Osteocyte (in vitro differentiated cells): ENCODE measurements around the gene DOCK2. TPM values are rescaled to one million over a fixed set of nuclear protein-coding genes. Genes with fewer than 3 reads are reported as not detected.

Experiments used
- DNase-seq: peaks from one replicate; pipeline ENCODE4 v3.0.0; 2021; ENCODE audit warnings: mixed read lengths; ENCODE audit not compliant: unreplicated experiment; ENCODE audit errors: extremely low spot score
- H3K27ac Mint-ChIP-seq: one replicate; pipeline ENCODE4 v1.8.0; 2021; ENCODE audit warnings: mild to moderate bottlenecking, mixed read lengths; ENCODE audit not compliant: unreplicated experiment
- H3K27me3 Mint-ChIP-seq: one replicate; pipeline ENCODE4 v1.8.0; 2021; ENCODE audit warnings: mixed read lengths; ENCODE audit not compliant: unreplicated experiment
- H3K36me3 Mint-ChIP-seq: one replicate; pipeline ENCODE4 v1.8.0; 2021; ENCODE audit warnings: mixed read lengths; ENCODE audit not compliant: unreplicated experiment
- H3K4me1 Mint-ChIP-seq: one replicate; pipeline ENCODE4 v1.8.0; 2021; ENCODE audit warnings: mixed read lengths; ENCODE audit not compliant: unreplicated experiment
- H3K4me3 Mint-ChIP-seq: one replicate; pipeline ENCODE4 v1.8.0; 2021; ENCODE audit warnings: mild to moderate bottlenecking, moderate library complexity, mixed read lengths; ENCODE audit not compliant: unreplicated experiment
- H3K9me3 Mint-ChIP-seq: one replicate; pipeline ENCODE4 v1.8.0; 2021; ENCODE audit warnings: mixed read lengths; ENCODE audit not compliant: unreplicated experiment
- CTCF ChIP-seq: fragments of 200-600 bp; sonication (generic); IDR thresholded peaks from 2 replicates; pipeline ENCODE4 v1.5.0; 2021; ENCODE audit warnings: antibody characterized with exemption, mild to moderate bottlenecking, moderate library complexity
- total RNA-seq: library from RNA; stranded (reverse); gene quantifications from 2 replicates; pipeline ENCODE4 v1.2.1, GENCODE V29; 2021

DOCK2 gene
- total RNA-seq, 1 donor from 2014 or later = 11.6 TPM

- Mint-ChIP-seq H3K36me3 (no peaks in the 10 kb centered on the region), H3K27ac (no peak overlapping the region), H3K4me3 (no peak overlapping the region), H3K4me1 (peaks cover 16% of the 10 kb centered on the region), H3K9me3 (no peaks in the 10 kb centered on the region), H3K27me3 (no peaks in the 10 kb centered on the region)
- no peak for TF ChIP-seq CTCF
- no peak for DNase-seq
These were observed 306.0 kb downstream of the DOCK2 start for GRCh38 chr5:169943026-169943425.

- Mint-ChIP-seq H3K27ac (no peak overlapping the region), H3K4me3 (no peak overlapping the region), H3K9me3 (no peaks in the 10 kb centered on the region), H3K36me3 (no peaks in the 10 kb centered on the region), H3K27me3 (no peaks in the 10 kb centered on the region), H3K4me1 (peaks cover 16% of the 10 kb centered on the region)
- no peak for DNase-seq
- TF ChIP-seq CTCF = no peak
These were observed 307.0 kb downstream of the DOCK2 start for GRCh38 chr5:169944115-169944514.

- no peak overlapping the region for H3K4me3 Mint-ChIP-seq
- no peaks in the 10 kb centered on the region for H3K27me3 Mint-ChIP-seq
- H3K36me3 Mint-ChIP-seq = no peaks in the 10 kb centered on the region
- H3K4me1 Mint-ChIP-seq = peaks cover 16% of the 10 kb centered on the region
- no peaks in the 10 kb centered on the region for H3K9me3 Mint-ChIP-seq
- DNase-seq = no peak
- no peak for TF ChIP-seq CTCF
- H3K27ac Mint-ChIP-seq = peak overlapping the region; percentile 82
These were observed 308.0 kb downstream of the DOCK2 start for GRCh38 chr5:169944922-169945680.

GRCh38 chr5:169945831-169946261 is 308.8 kb downstream of the DOCK2 start:
- Mint-ChIP-seq H3K4me1 (peaks cover 16% of the 10 kb centered on the region), H3K27ac (peak overlapping the region; percentile 82), H3K36me3 (no peaks in the 10 kb centered on the region), H3K27me3 (no peaks in the 10 kb centered on the region), H3K4me3 (no peak overlapping the region), H3K9me3 (no peaks in the 10 kb centered on the region)
- TF ChIP-seq CTCF = no peak
- DNase-seq = no peak

- DNase-seq = no peak
- no peak for TF ChIP-seq CTCF
- H3K27me3 Mint-ChIP-seq = no peaks in the 10 kb centered on the region
These were observed 309.7 kb downstream of the DOCK2 start for GRCh38 chr5:169946743-169947295.

More at GRCh38 chr5:169946743-169947295, 309.7 kb downstream of the DOCK2 start:
- Mint-ChIP-seq H3K9me3 (no peaks in the 10 kb centered on the region), H3K4me3 (no peak overlapping the region), H3K4me1 (peaks cover 16% of the 10 kb centered on the region), H3K27ac (no peak overlapping the region), H3K36me3 (no peaks in the 10 kb centered on the region)
